ENCODE results near the gene MATN1. TPM values are rescaled to one million over a fixed set of nuclear protein-coding genes. Genes with fewer than 3 reads are reported as not detected.

The MATN1 gene
- total and polyA plus RNA-seq, 2 of the 4 experiments (the other 2 are of a cell fraction) = 0.27 TPM; not detected in 1

DNA sequence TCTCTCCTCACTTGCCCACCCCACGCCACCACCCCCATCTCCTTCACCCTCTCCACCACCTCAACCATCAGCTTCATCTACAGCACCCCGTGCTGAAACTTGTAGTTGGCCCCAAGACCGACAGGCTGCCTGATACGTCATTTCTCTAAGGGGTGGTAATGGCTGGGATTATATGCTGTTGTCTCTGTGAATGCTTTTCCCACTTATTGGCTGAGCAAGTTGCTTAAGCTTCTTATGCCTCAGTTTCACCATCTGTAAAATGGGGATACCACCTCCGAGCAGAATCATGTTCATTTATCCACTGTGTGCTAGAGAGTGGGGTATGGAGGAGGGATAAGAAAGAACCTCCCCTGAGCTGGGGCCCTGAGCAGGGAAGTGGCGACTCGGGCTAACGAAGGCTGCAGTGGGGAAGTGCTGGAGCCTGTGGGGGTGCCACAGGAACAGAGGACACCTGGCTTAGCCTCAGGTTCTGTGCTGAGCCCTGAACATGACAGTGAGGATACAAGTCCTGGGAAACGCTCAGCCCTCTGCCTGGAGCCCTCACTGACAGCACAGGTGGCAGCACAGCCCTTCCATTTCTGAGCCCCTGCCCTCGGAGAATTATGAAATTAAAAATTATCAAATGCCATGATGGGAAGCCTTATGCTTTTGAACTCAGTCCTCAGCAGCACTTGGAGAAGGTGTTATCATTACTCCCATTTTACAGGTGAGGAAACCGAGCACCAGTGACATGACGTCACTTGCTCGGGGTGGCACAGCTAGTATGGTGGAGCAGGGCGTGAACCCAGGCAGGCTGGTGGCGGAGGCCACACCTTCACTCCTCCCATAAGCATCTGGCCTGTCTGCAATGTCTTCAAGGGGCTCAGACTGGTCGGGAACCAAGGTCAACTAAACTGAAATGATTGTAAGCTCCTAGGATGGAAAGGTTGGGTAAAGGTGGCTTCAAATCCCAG, 2.8 kb downstream of the MATN1 start (continued):
- TF ChIP-seq MAFK (IDR thresholded peaks at IDR 0.05; ENCODE audit: low read depth, low read length) (no peak), RCOR1 (IDR thresholded peaks at IDR 0.05; ENCODE audit: insufficient replicate concordance, low read length) (no peak)

Data from IMR-90 (cell line).